Epidermal melanocyte (primary cell): Measurements from ENCODE around the gene DYSF.

ENCODE experiments used
- DNase-seq: peaks from one replicate; pipeline ENCODE4 v3.0.0; 2011; ENCODE audit warnings: low spot score; ENCODE audit not compliant: insufficient read length

DYSF gene

DNA sequence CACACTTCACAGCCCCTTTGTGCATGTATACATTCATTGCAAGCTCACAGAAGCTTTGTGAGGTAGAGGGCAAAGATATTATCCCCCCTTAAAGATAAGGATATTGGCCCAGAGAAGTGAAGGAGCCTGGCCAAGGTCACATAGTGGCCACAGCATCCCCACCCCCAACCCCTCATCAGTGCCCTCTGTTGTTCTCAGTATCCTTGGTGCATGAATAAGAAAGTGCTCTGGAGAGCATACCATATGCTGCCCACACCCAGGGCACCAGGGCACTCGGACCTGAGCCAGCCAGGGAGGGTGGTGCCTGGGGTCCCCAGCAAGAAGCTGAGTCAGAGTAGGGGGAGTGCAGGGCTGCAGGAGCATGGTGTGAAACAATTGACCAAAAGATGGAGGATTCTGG, 3.3 kb downstream of the DYSF start:
- no peak for DNase-seq

DNA sequence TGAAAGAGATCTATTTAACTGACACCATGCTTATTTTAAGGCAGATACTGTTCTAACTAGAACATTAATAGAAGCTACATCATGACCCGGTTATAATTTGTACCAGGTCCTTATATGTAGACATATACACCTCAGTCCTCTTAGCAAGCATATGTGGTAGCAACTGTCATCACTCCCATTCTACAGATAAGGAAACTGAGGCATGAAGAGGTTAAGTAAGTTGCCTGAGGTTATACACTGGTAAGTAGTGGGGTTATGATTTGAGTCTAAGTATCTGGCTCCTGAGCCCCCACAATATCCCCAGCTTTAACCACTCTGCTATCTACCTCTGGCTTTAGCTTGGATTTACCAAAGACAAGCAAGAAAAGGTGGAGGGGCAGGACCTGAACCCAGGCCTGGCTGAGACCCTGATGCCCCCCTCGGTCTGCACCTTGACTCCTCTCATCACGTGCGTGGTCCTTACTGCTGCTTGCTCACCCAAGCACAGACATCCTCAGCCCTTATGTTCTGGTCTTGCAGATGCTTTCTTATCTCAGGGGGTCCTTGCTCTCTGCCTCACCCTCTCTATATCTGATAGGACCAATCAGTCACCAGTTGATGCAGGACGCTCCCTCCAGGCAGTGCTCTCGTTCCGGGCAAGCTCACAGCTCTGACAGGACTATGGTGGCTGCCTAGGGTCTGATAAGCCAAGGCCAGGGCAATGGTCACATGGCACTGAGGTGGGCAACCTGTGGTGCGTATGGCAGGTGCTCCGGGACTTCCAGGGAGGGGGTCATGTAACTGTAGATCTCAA, 4.0 kb downstream of the DYSF start:
- no peak for DNase-seq

- DNase-seq, result no peak
These were observed 4.6 kb downstream of the DYSF start for GRCh38 chr2:71457923-71458322.

DNA sequence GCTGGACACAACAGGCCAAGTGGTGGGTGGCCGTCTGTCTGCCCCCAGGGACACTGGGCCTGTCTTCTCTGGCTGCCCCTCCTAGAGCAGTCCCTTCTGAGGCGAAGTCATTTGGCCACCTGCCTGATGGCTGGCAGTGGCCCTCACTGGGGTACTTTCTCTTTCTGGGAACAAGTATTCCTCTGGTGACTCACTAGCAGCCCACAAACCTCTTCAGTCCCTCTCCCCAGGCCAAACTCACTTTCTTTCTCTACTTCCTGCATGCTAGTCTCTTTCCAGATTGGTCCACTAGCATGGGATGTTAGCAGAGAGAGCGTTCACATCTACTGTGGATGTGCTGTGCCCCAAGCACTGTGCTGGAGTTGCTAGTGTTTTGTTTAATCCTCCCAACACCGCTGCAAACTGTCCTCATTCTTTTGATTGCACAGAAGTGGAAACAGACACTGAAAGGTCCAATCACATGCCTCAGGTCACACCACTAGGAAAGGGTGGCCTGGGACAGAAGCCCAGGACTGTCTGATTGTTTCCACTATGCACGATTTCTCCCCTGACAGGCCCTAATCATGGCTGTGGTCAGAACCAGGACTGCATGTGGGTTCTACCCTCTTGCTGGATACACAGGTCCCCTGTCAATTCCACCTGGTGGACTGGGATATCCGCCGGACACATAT, 5.2 kb downstream of the DYSF start:
- no peak for DNase-seq

DNA sequence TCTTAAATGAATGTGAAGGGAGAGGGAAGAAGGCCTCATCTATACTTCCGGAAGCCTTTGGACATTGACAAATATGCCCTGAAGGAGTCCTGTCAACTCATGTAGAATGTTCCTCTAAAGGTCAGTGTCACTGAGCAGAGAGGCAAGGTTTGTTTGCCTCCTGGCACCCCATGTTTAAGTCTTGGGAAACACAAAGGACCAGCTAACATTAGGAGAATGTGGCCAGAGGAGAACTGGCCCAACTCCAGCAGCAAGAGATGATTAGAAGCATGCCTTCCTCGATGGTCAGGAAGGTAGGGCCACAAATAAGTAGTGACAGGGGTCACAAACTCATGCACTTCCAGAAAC, 5.7 kb downstream of the DYSF start:
- DNase-seq, result no peak

DNA sequence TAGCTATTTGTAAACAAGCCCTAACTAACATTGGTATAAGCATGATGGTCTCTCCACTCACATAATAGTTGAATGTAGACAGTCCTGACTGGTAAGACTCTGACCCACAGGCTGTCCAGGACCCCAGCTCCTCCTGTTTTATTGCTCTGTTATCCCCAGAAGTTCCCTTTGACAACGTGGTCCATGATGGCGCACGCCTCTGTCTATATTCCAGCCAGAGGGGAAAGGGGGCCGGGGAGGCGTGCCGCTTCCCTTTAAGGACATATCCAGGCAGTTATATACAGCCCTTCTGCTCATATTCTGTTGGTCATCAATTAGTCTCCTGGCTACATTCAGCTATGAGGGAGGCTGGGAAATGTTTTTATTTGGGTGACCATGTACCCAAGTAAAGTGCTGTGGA, 6.7 kb downstream of the DYSF start:
- no peak for DNase-seq

DNA sequence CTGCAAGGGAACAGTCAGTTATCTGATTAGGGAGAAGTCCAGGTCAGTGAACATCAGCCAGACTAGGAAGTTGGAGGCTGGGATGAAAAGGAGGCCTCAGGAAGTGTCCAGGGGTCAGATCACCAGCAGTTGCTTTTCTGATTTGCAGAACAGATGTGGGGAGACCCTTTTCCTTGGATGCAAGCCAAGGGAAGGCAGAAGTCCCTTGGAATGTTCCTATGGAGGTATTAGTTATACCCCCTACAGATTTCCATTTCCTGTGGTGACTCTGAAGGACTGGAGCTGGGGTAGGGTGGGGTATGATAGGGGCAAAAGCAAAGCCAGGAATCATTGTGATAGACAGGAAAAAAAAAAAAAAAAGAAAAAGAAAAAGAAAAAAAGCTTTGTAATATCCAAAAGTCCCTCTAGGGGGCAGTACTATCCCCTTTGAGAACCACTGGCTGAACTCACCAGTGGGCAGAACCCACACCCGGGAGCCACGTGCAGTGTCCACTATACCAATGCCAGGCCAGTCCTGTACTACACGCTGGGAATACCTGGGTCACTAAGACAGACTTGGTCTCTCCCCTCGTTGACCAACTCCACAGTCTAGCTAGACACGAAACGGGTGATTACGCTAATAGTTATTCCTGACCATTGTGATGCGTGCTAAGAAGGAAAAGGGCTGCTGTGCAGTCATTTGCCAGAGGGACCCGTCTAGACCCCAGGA, 7.4 kb downstream of the DYSF start:
- no peak for DNase-seq

DNA sequence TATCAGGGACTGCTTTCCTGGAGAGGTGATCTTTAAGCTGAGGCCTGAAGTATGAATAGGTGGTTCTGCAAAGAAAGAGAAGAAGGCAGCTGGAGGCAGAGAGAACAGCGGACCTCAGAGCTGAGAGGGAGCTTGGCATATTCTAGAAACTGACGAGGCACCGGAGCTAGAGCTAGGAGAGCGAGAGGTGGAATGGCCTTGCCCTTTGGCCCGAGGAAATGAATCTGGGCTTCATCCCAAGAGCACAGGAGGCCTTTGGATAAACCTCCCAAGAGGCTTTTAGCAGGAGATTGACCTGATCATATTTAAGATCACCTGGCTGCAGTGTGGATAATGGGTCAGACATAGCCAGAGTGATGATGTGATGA, 7.9 kb downstream of the DYSF start:
- DNase-seq, result no peak

DNA sequence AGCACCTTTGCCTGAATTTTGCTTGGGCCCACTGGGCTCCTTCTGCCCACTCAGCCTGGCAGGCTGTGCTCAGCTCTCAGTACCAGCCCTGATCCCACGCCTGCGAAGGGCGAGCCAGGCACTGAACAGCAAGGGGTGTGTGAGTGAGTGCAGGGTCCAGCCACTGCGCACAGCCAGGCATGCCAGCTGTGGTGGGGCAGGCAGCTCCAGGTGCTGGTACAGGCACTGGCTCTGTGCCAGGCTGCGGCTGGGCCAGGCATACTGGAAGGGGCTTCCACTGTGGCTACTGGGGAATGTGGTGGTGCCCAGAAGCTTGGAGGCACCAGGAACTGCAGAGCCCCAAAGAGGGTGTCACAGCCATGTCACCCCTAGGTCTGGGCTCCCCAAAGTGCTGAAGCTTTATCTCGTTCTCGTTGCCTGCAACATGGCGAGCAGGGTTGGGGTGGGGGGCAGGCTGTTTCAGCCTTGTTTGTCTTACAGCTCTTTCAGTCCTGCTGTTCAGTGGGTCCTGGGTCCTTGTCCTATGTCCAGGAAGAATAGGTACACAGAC, 8.8 kb downstream of the DYSF start:
- DNase-seq, result no peak

GRCh38 chr2:71462641-71463341, 9.4 kb downstream of the DYSF start:
- no peak for DNase-seq

GRCh38 chr2:71463342-71463654, 9.9 kb downstream of the DYSF start:
- DNase-seq, result no peak

GRCh38 chr2:71464389-71464788, 11.0 kb downstream of the DYSF start:
- DNase-seq, result no peak

DNA sequence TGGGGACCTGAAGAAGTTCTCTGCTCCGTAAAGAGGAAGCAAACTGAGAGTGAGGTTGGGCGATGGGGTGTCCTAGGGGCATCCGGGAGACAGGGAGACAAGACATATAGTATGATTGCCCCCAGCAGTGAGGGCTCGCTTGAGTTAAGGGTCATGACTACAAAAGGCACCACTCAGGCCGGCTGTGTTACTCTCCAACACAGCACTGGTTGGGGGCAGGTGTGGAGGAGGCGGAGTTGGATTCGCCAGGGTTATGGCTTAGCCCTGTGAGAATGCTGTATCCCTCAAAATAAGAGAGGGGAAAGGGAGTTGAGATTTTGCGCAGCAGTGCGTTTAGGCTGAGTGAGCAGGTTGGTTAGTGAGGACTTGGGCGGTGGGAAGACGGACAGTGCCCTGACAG, 12.0 kb downstream of the DYSF start:
- no peak for DNase-seq

DNA sequence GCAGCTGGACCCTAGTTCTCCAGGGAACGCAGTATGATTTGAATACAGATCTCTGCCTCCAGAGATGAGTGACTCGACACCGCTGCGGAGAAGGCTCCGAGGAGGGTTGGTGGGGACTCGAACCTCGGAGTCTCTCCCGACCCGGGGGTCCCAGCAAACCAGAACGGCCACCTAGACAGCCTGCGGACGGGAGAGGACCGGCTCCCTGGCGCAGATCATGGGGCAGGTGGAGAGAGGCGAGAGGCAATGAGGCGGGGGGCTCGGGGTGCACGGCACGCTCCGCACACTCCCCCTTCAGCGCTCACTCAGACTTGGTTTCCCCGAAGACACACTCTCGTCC, 12.6 kb downstream of the DYSF start:
- DNase-seq, result no peak

DNA sequence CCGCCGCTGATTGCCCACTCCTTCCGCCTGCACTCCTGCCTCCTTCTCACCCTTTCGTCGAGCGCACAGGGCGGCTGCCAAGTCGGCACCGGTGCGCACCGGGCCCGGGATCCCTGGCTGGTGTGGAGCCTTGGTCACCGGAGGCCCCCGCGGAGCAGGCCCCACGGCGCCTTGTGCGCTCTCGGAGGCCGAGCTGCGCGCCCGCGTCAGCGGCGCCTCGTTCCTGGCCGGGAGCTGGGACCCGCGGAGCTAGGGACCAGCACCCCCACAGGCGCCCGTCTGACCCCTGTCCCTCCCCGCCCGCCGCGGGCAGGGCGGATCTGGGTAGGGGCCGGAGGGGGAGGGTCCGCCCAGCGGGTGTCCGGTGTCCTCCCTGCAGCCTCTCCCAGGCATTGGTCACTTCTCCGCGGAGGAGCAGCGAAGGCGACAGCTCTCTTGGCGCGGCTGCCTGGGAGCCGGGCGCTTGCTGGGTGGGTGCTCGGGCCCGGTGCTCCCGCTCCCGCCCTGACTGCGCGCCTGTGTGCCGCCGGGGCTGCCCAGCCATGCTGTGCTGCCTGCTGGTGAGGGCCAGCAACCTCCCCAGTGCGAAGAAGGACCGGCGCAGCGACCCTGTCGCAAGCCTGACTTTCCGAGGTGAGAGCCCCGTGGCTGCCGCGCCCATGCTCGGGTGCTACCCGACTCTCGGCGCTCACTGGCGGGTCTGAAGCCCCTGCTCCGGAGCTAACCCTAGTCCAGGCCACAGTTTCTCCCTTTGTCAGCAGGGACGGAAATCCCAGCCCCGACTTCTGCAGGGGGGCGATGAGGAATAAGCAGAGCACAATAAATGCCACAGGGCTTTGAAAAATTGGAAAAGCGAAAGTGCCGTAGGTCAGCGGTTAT, 13.2 kb downstream of the DYSF start:
- no peak for DNase-seq

- no peak for DNase-seq
These were observed 13.9 kb downstream of the DYSF start for GRCh38 chr2:71467180-71467815.

GRCh38 chr2:71468279-71469015, 15.1 kb downstream of the DYSF start:
- DNase-seq, result no peak

- DNase-seq, result no peak
These were observed 16.3 kb downstream of the DYSF start for GRCh38 chr2:71469403-71470398.

- no peak for DNase-seq
These were observed 17.9 kb downstream of the DYSF start for GRCh38 chr2:71471276-71471675.
